HEK293 (cell line): ENCODE data around the gene HECTD3.

Source experiments
- GLI2 ChIP-seq: fragments of 450-650 bp; formaldehyde crosslinking; IDR thresholded peaks from 2 replicates; pipeline ENCODE4; 2017; ENCODE audit warnings: missing biosample characterization, missing genetic modification characterization, low read depth, borderline replicate concordance
- GLIS1 ChIP-seq: fragments of 450-650 bp; formaldehyde crosslinking; IDR thresholded peaks from 2 replicates; pipeline ENCODE4 v1.5.1; 2016; ENCODE audit warnings: missing biosample characterization, missing genetic modification characterization
- HIC1 ChIP-seq: fragments of 450-650 bp; formaldehyde crosslinking; IDR thresholded peaks from 2 replicates; pipeline ENCODE4 v1.5.1; 2016; ENCODE audit warnings: missing biosample characterization, missing genetic modification characterization
- KLF10 ChIP-seq: fragments of 450-650 bp; IDR thresholded peaks from 2 replicates; pipeline ENCODE4 v1.5.1; 2018; ENCODE audit warnings: missing biosample characterization, mild to moderate bottlenecking, missing genetic modification characterization
- RBAK ChIP-seq: fragments of 450-650 bp; formaldehyde crosslinking; IDR thresholded peaks from 2 replicates; pipeline ENCODE4 v1.5.1; 2016; ENCODE audit warnings: missing biosample characterization, missing genetic modification characterization
- SCRT2 ChIP-seq: fragments of 450-650 bp; formaldehyde crosslinking; IDR thresholded peaks from 2 replicates; pipeline ENCODE4 v1.5.1; 2016; ENCODE audit warnings: missing biosample characterization, missing genetic modification characterization
- SP7 ChIP-seq: fragments of 450-650 bp; formaldehyde crosslinking; IDR thresholded peaks from 2 replicates; pipeline ENCODE4 v1.5.1; 2016; ENCODE audit warnings: missing biosample characterization, missing genetic modification characterization
- ZBTB48 ChIP-seq: fragments of 450-650 bp; formaldehyde crosslinking; IDR thresholded peaks from 2 replicates; pipeline ENCODE4 v1.5.1; 2016; ENCODE audit warnings: missing biosample characterization, missing genetic modification characterization
- ZFP37 ChIP-seq: fragments of 450-650 bp; formaldehyde crosslinking; IDR thresholded peaks from 2 replicates; pipeline ENCODE4 v1.5.1; 2016; ENCODE audit warnings: missing biosample characterization, missing genetic modification characterization
- ZFP41 ChIP-seq: fragments of 450-650 bp; formaldehyde crosslinking; IDR thresholded peaks from 2 replicates; pipeline ENCODE4 v1.5.1; 2016; ENCODE audit warnings: missing biosample characterization, missing genetic modification characterization, borderline replicate concordance
- ZNF146 ChIP-seq: fragments of 450-650 bp; formaldehyde crosslinking; IDR thresholded peaks from 2 replicates; pipeline ENCODE4 v1.5.1; 2016; ENCODE audit warnings: missing biosample characterization, missing genetic modification characterization
- ZNF155 ChIP-seq: fragments of 450-650 bp; formaldehyde crosslinking; IDR thresholded peaks from 2 replicates; pipeline ENCODE4 v1.5.1; 2016; ENCODE audit warnings: missing biosample characterization, missing genetic modification characterization
- ZNF169 ChIP-seq: fragments of 450-650 bp; formaldehyde crosslinking; IDR thresholded peaks from 2 replicates; pipeline ENCODE4 v1.5.1; 2016; ENCODE audit warnings: missing biosample characterization, missing genetic modification characterization
- ZNF223 ChIP-seq: fragments of 450-650 bp; formaldehyde crosslinking; IDR thresholded peaks from 2 replicates; pipeline ENCODE4 v1.5.1; 2016; ENCODE audit warnings: missing biosample characterization, missing genetic modification characterization
- ZNF23 ChIP-seq: fragments of 450-650 bp; formaldehyde crosslinking; IDR thresholded peaks from 2 replicates; pipeline ENCODE4 v1.5.1; 2016; ENCODE audit warnings: missing biosample characterization, missing genetic modification characterization, borderline replicate concordance
- ZNF302 ChIP-seq: fragments of 450-650 bp; formaldehyde crosslinking; IDR thresholded peaks from 2 replicates; pipeline ENCODE4 v1.5.1; 2016; ENCODE audit warnings: missing biosample characterization, missing genetic modification characterization, low read depth
- ZNF433 ChIP-seq: fragments of 450-650 bp; formaldehyde crosslinking; IDR thresholded peaks from 2 replicates; pipeline ENCODE4 v1.5.1; 2016; ENCODE audit warnings: missing biosample characterization, missing genetic modification characterization, low read depth
- ZNF514 ChIP-seq: fragments of 450-650 bp; formaldehyde crosslinking; IDR thresholded peaks from 2 replicates; pipeline ENCODE4 v1.5.1; 2016; ENCODE audit warnings: missing biosample characterization, missing genetic modification characterization
- ZNF518A ChIP-seq: fragments of 450-650 bp; formaldehyde crosslinking; conservative IDR thresholded peaks from 2 replicates; pipeline ENCODE4 v1.5.1; 2016; ENCODE audit warnings: low read depth, missing biosample characterization, missing genetic modification characterization
- ZNF571 ChIP-seq: fragments of 450-650 bp; formaldehyde crosslinking; IDR thresholded peaks from 2 replicates; pipeline ENCODE4 v1.5.0; 2017; ENCODE audit warnings: missing biosample characterization, missing genetic modification characterization
- ZNF692 ChIP-seq: fragments of 450-650 bp; formaldehyde crosslinking; IDR thresholded peaks from 2 replicates; pipeline ENCODE4 v1.5.1; 2016; ENCODE audit warnings: missing biosample characterization, missing genetic modification characterization
- ZNF704 ChIP-seq: fragments of 450-650 bp; formaldehyde crosslinking; IDR thresholded peaks from 2 replicates; pipeline ENCODE4 v1.5.1; 2016; ENCODE audit warnings: missing biosample characterization, missing genetic modification characterization
- ZNF768 ChIP-seq: fragments of 450-650 bp; formaldehyde crosslinking; IDR thresholded peaks from 2 replicates; pipeline ENCODE4 v1.5.1; 2018; ENCODE audit warnings: missing biosample characterization, mild to moderate bottlenecking, missing genetic modification characterization
- ZNF791 ChIP-seq: fragments of 450-650 bp; formaldehyde crosslinking; IDR thresholded peaks from 2 replicates; pipeline ENCODE4 v1.5.1; 2016; ENCODE audit warnings: missing biosample characterization, missing genetic modification characterization
- TF ChIP-seq, protein P1 (sequence below): fragments of 450-650 bp; formaldehyde crosslinking; IDR thresholded peaks from 2 replicates; pipeline ENCODE4 v1.5.1; 2016; ENCODE audit warnings: missing biosample characterization, missing genetic modification characterization
- TF ChIP-seq, protein P2 (sequence below): fragments of 450-650 bp; formaldehyde crosslinking; IDR thresholded peaks from 2 replicates; pipeline ENCODE4 v1.5.0; 2017; ENCODE audit warnings: missing biosample characterization, missing genetic modification characterization, borderline replicate concordance

The HECTD3 gene

DNA sequence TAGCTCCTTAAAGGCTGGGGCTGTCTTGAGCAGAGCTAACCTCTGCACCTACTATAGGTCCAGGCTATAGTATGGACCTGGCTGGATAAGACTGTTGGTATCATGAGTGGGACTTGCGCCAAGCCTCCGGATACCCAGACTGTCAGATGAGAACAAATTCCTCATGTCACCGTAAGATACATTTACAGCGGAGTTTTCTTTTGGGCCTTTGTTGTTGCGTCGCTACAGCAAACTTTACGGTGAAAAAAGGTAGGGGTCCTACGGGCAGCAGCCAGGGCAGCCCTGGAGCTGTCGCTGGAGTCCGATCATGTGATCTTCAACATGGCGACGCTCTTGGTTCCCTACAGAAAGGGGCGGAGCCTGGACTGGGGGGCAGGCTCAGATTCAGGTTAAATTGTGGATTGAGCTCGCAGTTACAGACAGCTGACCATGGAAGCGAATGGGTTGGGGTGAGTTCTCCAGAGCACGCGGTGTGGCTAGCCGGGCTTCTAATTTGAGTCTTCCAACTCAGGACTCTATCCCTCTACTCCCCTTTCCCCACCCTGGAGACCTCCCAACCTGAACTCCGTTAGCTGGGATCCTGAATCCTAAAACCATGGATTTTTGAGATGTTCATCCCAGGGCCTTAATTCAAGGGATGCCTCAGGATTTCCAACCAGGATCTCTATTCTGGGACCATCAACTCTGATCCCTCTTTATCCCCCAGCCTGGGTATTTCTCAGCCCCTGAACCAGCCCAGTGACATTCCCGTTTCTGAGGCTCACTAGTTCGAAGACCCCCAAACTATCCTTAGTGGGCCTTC is 914 bp upstream of the HECTD3 start, which contains the start of gene UROD (continued):
- TF ChIP-seq KLF10 (tag by site-specific recombination) (peak; percentile 59; the same call in 1 of the 2 replicates), ZNF571 (no peak), ZNF692 (tag by site-specific recombination) (peak; percentile 56; the same call in 1 of the 2 replicates), SCRT2 (tag by site-specific recombination) (no peak), ZNF791 (no peak), SP7 (tag by site-specific recombination) (no peak), ZFP41 (tag by site-specific recombination) (no peak), ZNF155 (no peak), ZNF704 (no peak), GLI2 (tag by site-specific recombination) (no peak), ZNF518A (peak; percentile 65), ZNF302 (tag by site-specific recombination) (no peak), ZNF146 (peak; percentile 2; the same call in 1 of the 2 replicates), HIC1 (tag by site-specific recombination) (no peak), GLIS1 (tag by site-specific recombination) (no peak), ZNF768 (no peak), ZFP37 (no peak), ZNF223 (no peak), ZNF23 (tag by site-specific recombination) (no peak), ZNF169 (no peak), RBAK (no peak), ZBTB48 (peak; percentile 71), ZNF514 (tag by site-specific recombination) (no peak), ZNF433 (tag by site-specific recombination) (no peak)
- TF ChIP-seq, protein P1, sequence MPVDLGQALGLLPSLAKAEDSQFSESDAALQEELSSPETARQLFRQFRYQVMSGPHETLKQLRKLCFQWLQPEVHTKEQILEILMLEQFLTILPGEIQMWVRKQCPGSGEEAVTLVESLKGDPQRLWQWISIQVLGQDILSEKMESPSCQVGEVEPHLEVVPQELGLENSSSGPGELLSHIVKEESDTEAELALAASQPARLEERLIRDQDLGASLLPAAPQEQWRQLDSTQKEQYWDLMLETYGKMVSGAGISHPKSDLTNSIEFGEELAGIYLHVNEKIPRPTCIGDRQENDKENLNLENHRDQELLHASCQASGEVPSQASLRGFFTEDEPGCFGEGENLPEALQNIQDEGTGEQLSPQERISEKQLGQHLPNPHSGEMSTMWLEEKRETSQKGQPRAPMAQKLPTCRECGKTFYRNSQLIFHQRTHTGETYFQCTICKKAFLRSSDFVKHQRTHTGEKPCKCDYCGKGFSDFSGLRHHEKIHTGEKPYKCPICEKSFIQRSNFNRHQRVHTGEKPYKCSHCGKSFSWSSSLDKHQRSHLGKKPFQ (tag by site-specific recombination): no peak
- TF ChIP-seq, protein P2, sequence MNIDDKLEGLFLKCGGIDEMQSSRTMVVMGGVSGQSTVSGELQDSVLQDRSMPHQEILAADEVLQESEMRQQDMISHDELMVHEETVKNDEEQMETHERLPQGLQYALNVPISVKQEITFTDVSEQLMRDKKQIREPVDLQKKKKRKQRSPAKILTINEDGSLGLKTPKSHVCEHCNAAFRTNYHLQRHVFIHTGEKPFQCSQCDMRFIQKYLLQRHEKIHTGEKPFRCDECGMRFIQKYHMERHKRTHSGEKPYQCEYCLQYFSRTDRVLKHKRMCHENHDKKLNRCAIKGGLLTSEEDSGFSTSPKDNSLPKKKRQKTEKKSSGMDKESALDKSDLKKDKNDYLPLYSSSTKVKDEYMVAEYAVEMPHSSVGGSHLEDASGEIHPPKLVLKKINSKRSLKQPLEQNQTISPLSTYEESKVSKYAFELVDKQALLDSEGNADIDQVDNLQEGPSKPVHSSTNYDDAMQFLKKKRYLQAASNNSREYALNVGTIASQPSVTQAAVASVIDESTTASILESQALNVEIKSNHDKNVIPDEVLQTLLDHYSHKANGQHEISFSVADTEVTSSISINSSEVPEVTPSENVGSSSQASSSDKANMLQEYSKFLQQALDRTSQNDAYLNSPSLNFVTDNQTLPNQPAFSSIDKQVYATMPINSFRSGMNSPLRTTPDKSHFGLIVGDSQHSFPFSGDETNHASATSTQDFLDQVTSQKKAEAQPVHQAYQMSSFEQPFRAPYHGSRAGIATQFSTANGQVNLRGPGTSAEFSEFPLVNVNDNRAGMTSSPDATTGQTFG (tag by site-specific recombination): no peak
